Smooth muscle cell (in vitro differentiated cells): ENCODE results near the gene ITPR1. TPM values are rescaled to one million over a fixed set of nuclear protein-coding genes. Genes with fewer than 3 reads are reported as not detected.
"Not testable (repeated sequence)": the region's sequence is repeated elsewhere in the genome, so short reads cannot be mapped to it uniquely, and the experiment has no call there.

Source experiments
- DNase-seq: peaks from one replicate; lab custom pipeline; 2025; ENCODE audit not compliant: unreplicated experiment; lab: John Stamatoyannopoulos, UW
- H2AFZ ChIP-seq: fragments of 200-600 bp; sonication (generic); 2 replicates; pipeline ENCODE4 v1.6.0; 2016; ENCODE audit warnings: antibody characterized with exemption, low read depth, mild to moderate bottlenecking
- H3F3A ChIP-seq: fragments of 200-600 bp; sonication (generic); 2 replicates; pipeline ENCODE4 v1.6.0; 2017; ENCODE audit warnings: antibody characterized with exemption, low read depth
- H3K27ac ChIP-seq: fragments of 200-600 bp; sonication (generic); 2 replicates; pipeline ENCODE4 v1.5.1; 2016; ENCODE audit warnings: low read depth, mild to moderate bottlenecking
- H3K27me3 ChIP-seq: fragments of 200-600 bp; sonication (generic); 2 replicates; pipeline ENCODE4 v1.6.1; 2016; ENCODE audit warnings: low read depth, mild to moderate bottlenecking
- H3K36me3 ChIP-seq: fragments of 200-600 bp; sonication (generic); 2 replicates; pipeline ENCODE4 v1.5.1; 2016; ENCODE audit warnings: low read depth
- H3K4me1 ChIP-seq: fragments of 200-600 bp; sonication (generic); 2 replicates; pipeline ENCODE4 v1.5.1; 2016; ENCODE audit warnings: low read depth
- H3K4me2 ChIP-seq: fragments of 200-600 bp; sonication (generic); 2 replicates; pipeline ENCODE4 v1.6.0; 2016; ENCODE audit warnings: mild to moderate bottlenecking
- H3K4me3 ChIP-seq: fragments of 200-600 bp; sonication (generic); 2 replicates; pipeline ENCODE4 v1.5.1; 2016; ENCODE audit warnings: mild to moderate bottlenecking
- H3K79me2 ChIP-seq: fragments of 200-600 bp; sonication (generic); 2 replicates; pipeline ENCODE4 v1.6.0; 2016; ENCODE audit warnings: low read depth, mild to moderate bottlenecking
- H3K9ac ChIP-seq: fragments of 200-600 bp; sonication (generic); 2 replicates; pipeline ENCODE4 v1.6.0; 2016; ENCODE audit warnings: low read depth
- H3K9me3 ChIP-seq: fragments of 200-600 bp; sonication (generic); replicated peaks from 2 replicates; pipeline ENCODE4 v1.5.1; 2016; ENCODE audit warnings: low read depth
- H4K20me1 ChIP-seq: fragments of 200-600 bp; sonication (generic); 2 replicates; pipeline ENCODE4 v1.6.0; 2016; ENCODE audit warnings: low read depth
- CTCF ChIP-seq: fragments of 200-600 bp; sonication (generic); IDR thresholded peaks from 2 replicates; pipeline ENCODE4 v1.5.1; 2017; ENCODE audit warnings: borderline replicate concordance, mild to moderate bottlenecking, antibody characterized with exemption; ENCODE audit not compliant: insufficient read depth, poor library complexity, severe bottlenecking
- whole genome bisulfite sequencing: methylation state at CpG from one replicate; pipeline ENCODE4 v1.1.7; 2016; ENCODE audit warnings: low lambda C conversion rate; 5-methylcytosine and 5-hydroxymethylcytosine counted together
- polyA plus RNA-seq: library from polyadenylated mRNA; unstranded; fragments of >200 nt; fragmentation: Nextera tagmentation; extraction: Ambion mirVana; gene quantifications from 2 replicates; pipeline ENCODE4 v1.2.1, GENCODE V29; 2016
- total RNA-seq: library from RNA; depleted of rRNA; stranded (reverse); fragments of >200 nt; gene quantifications from 2 replicates; pipeline ENCODE4 v1.2.3, GENCODE V29; 2014

The ITPR1 gene
- total and polyA plus RNA-seq, 2 experiments from 2014 or later = 16.4 to 28.6 TPM

- no peak overlapping the region for H2AFZ ChIP-seq
Observed at GRCh38 chr3:4449043-4449805, 43.9 kb upstream of the ITPR1 start.

GRCh38 chr3:4454142-4454541 lies 39.0 kb upstream of the ITPR1 start:
- Histone ChIP-seq H3K36me3 (no peaks in the 10 kb centered on the region), H2AFZ (no peak overlapping the region), H3K27me3 (no peaks in the 10 kb centered on the region), H3F3A (no peaks in the 10 kb centered on the region), H3K9ac (no peak overlapping the region), H4K20me1 (no peaks in the 10 kb centered on the region), H3K4me2 (no peak overlapping the region), H3K9me3 (no peaks in the 10 kb centered on the region), H3K27ac (no peak overlapping the region), H3K4me3 (no peak overlapping the region), H3K79me2 (no peaks in the 10 kb centered on the region), H3K4me1 (no peaks in the 10 kb centered on the region)
- DNase-seq = no peak
- no peak for TF ChIP-seq CTCF

More at GRCh38 chr3:4449043-4449805, 43.9 kb upstream of the ITPR1 start:
- Histone ChIP-seq H3K9ac (no peak overlapping the region), H3K9me3 (no peaks in the 10 kb centered on the region), H3K27ac (no peak overlapping the region), H3F3A (no peaks in the 10 kb centered on the region), H3K79me2 (no peaks in the 10 kb centered on the region), H3K27me3 (no peaks in the 10 kb centered on the region), H3K4me2 (no peak overlapping the region), H3K4me1 (no peaks in the 10 kb centered on the region), H3K36me3 (no peaks in the 10 kb centered on the region), H4K20me1 (no peaks in the 10 kb centered on the region), H3K4me3 (no peak overlapping the region)
- no peak for TF ChIP-seq CTCF
- 60% methylated on average over 5 of the region's 5 CpGs for WGBS
- DNase-seq = no peak

DNA sequence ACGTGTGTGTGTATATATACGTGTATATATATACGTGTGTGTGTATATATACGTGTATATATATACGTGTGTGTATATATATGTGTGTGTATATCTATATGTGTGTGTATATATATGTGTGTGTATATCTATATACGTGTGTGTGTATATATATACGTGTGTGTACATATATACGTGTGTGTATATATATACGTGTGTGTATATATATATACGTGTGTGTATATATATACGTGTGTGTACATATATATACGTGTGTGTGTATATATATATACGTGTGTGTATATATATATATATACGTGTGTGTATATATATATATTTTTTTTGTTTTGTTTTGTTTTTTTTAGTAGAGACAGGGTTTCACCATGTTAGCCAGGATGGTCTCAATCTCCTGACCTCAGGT lies 36.4 kb upstream of the ITPR1 start:
- H3K9ac ChIP-seq, H3F3A ChIP-seq, DNase-seq, H3K4me1 ChIP-seq, H3K36me3 ChIP-seq, H3K4me3 ChIP-seq, H3K9me3 ChIP-seq, H3K4me2 ChIP-seq, H2AFZ ChIP-seq, H3K27ac ChIP-seq, H4K20me1 ChIP-seq, H3K27me3 ChIP-seq, H3K79me2 ChIP-seq: not testable (repeated sequence)
- 94% methylated on average over 12 of the region's 14 CpGs for WGBS

DNA sequence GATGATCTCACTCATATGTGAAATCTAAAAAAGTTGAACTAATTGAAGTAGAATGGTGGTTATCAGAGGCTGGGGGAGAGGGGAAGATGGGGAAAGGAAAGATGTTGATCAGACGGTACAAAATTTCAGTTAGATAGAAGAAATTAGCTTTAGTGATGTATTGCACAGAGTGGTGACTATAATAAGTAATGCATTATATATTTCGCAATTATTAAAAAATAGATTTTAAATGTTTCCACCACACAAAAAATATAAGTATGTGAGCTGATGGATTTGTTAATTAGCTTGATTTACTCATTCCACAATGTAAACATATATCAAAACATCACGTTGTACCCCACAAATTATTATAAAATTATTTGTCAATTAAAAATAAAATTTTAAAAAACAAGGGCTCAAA lies 34.2 kb upstream of the ITPR1 start:
- no peak overlapping the region for H3K4me2 ChIP-seq
- no peak overlapping the region for H2AFZ ChIP-seq
- no peaks in the 10 kb centered on the region for H3K36me3 ChIP-seq
- H3K27ac ChIP-seq = no peak overlapping the region
- H3K4me1 ChIP-seq = no peaks in the 10 kb centered on the region
- no peaks in the 10 kb centered on the region for H3F3A ChIP-seq
- no peaks in the 10 kb centered on the region for H3K79me2 ChIP-seq
- no peak for DNase-seq
- no peak overlapping the region for H3K9ac ChIP-seq
- H3K9me3 ChIP-seq = no peaks in the 10 kb centered on the region
- 90% methylated on average over 3 of the region's 3 CpGs for WGBS
- TF ChIP-seq CTCF = no peak
- H3K27me3 ChIP-seq = no peaks in the 10 kb centered on the region
- no peak overlapping the region for H3K4me3 ChIP-seq
- no peaks in the 10 kb centered on the region for H4K20me1 ChIP-seq
